ENCODE results near the gene THADA.
A peak's percentile ranks its signal among the peaks of the same experiment; 100 is the strongest.

Gene THADA

GRCh38 chr2:43319541-43319940 lies 276.3 kb downstream of the THADA start:
- Histone ChIP-seq H3K4me3 (no peak overlapping the region), H3K4me1 (peaks cover 0 to 28% (median 11%) of the 10 kb centered on the region in 10 experiments; a peak in 15 of 20 replicates), H4K20me1 (no peaks in the 10 kb centered on the region), H3K9me3 (replicated peaks in 1 of 11) (peaks cover 0 to 3% (median 0%) of the 10 kb centered on the region in 11 experiments; a peak in 2 of 22 replicates), H3K36me3 (peaks cover 14 to 44% (median 33%) of the 10 kb centered on the region in 11 experiments; a peak in 20 of 22 replicates), H3K9ac (no peak overlapping the region), H3K4me2 (no peak overlapping the region), H3K27me3 (no peaks in the 10 kb centered on the region), H3K27ac (no peak overlapping the region)
- TF ChIP-seq Cebpa-rat (IDR thresholded peaks at IDR 0.05) = no peak

GRCh38 chr2:43318791-43319190 lies 277.0 kb downstream of the THADA start:
- H3K4me1 ChIP-seq = peaks cover under 1 to 28% (median 13%) of the 10 kb centered on the region in 10 experiments; a peak in 18 of 20 replicates
- peaks cover 14 to 41% (median 30%) of the 10 kb centered on the region in 11 experiments; a peak in 20 of 22 replicates for H3K36me3 ChIP-seq
- no peak overlapping the region for H3K4me3 ChIP-seq
- no peak overlapping the region for H3K27ac ChIP-seq
- no peaks in the 10 kb centered on the region for H4K20me1 ChIP-seq
- no peaks in the 10 kb centered on the region for H3K9me3 ChIP-seq (replicated peaks in 1 of 11)
- no peaks in the 10 kb centered on the region for H3K27me3 ChIP-seq
- no peak overlapping the region for H3K9ac ChIP-seq
- TF ChIP-seq Cebpa-rat (IDR thresholded peaks at IDR 0.05) = no peak
- H3K4me2 ChIP-seq = no peak overlapping the region

- H3K27ac ChIP-seq = no peak overlapping the region
- H3K9me3 ChIP-seq (replicated peaks in 1 of 11) = no peaks in the 10 kb centered on the region
- peaks cover 14 to 41% (median 30%) of the 10 kb centered on the region in 11 experiments; a peak in 20 of 22 replicates for H3K36me3 ChIP-seq
- no peak overlapping the region for H3K4me3 ChIP-seq
- H4K20me1 ChIP-seq = no peaks in the 10 kb centered on the region
- H3K4me1 ChIP-seq = peaks cover 12 to 35% (median 24%) of the 10 kb centered on the region in 10 experiments; a peak in 19 of 20 replicates
- H3K9ac ChIP-seq = no peak overlapping the region
- H3K27me3 ChIP-seq = no peaks in the 10 kb centered on the region
- H3K4me2 ChIP-seq = no peak overlapping the region
- TF ChIP-seq Cebpa-rat (IDR thresholded peaks at IDR 0.05) = no peak
Measured at GRCh38 chr2:43317680-43318079, 278.2 kb downstream of the THADA start.

- no peak overlapping the region for H3K4me3 ChIP-seq
- no peak for TF ChIP-seq Cebpa-rat (IDR thresholded peaks at IDR 0.05)
- H4K20me1 ChIP-seq = no peaks in the 10 kb centered on the region
- no peaks in the 10 kb centered on the region for H3K9me3 ChIP-seq (replicated peaks in 1 of 11)
- peaks cover 14 to 41% (median 30%) of the 10 kb centered on the region in 11 experiments; a peak in 20 of 22 replicates for H3K36me3 ChIP-seq
- peaks cover 16 to 39% (median 29%) of the 10 kb centered on the region in 10 experiments; a peak in 19 of 20 replicates for H3K4me1 ChIP-seq
- no peak overlapping the region for H3K9ac ChIP-seq
- H3K27me3 ChIP-seq = no peaks in the 10 kb centered on the region
- H3K4me2 ChIP-seq = no peak overlapping the region
- H3K27ac ChIP-seq = no peak overlapping the region
Measured at GRCh38 chr2:43317194-43317593, 278.6 kb downstream of the THADA start.

- Histone ChIP-seq H3K4me2 (peak overlapping the region in 7 of 11 experiments; percentile 8 to 67 (median 53); a peak in 10 of 22 replicates), H3K9me3 (replicated peaks in 1 of 11) (no peaks in the 10 kb centered on the region), H3K27me3 (no peaks in the 10 kb centered on the region), H3K27ac (peak overlapping the region in 2 of 11 experiments; percentile 4 to 37; a peak in 1 of 22 replicates), H3K4me3 (no peak overlapping the region), H3K9ac (no peak overlapping the region), H3K4me1 (peaks cover 18 to 57% (median 34%) of the 10 kb centered on the region in 10 experiments; a peak in 19 of 20 replicates), H3K36me3 (peaks cover 9 to 36% (median 18%) of the 10 kb centered on the region in 11 experiments; a peak in 19 of 22 replicates), H4K20me1 (no peaks in the 10 kb centered on the region)
- no peak for TF ChIP-seq Cebpa-rat (IDR thresholded peaks at IDR 0.05)
Measured at GRCh38 chr2:43315482-43315881, 280.4 kb downstream of the THADA start.

GRCh38 chr2:43314299-43314927 lies 281.4 kb downstream of the THADA start:
- H3K27me3 ChIP-seq = no peaks in the 10 kb centered on the region
- H3K4me3 ChIP-seq = no peak overlapping the region
- no peak overlapping the region; a peak in 1 of 22 replicates for H3K27ac ChIP-seq
- H3K9me3 ChIP-seq (replicated peaks in 1 of 11) = peaks cover 0 to 3% (median 0%) of the 10 kb centered on the region in 11 experiments; a peak in 2 of 22 replicates
- no peak overlapping the region for H3K9ac ChIP-seq
- no peak for TF ChIP-seq Cebpa-rat (IDR thresholded peaks at IDR 0.05)
- H3K4me1 ChIP-seq = peaks cover 18 to 59% (median 34%) of the 10 kb centered on the region in 10 experiments; a peak in 19 of 20 replicates
- H3K4me2 ChIP-seq = peak overlapping the region in 1 of 11 experiments; percentile 78; a peak in 1 of 22 replicates
- no peaks in the 10 kb centered on the region for H4K20me1 ChIP-seq
- peaks cover 3 to 25% (median 11%) of the 10 kb centered on the region in 11 experiments; a peak in 17 of 22 replicates for H3K36me3 ChIP-seq

GRCh38 chr2:43313642-43314017 lies 282.2 kb downstream of the THADA start:
- H3K27me3 ChIP-seq = no peaks in the 10 kb centered on the region
- H3K27ac ChIP-seq = peak overlapping the region in 8 of 11 experiments; percentile 7 to 53 (median 32); a peak in 11 of 22 replicates
- H3K4me1 ChIP-seq = peaks cover 18 to 59% (median 34%) of the 10 kb centered on the region in 10 experiments; a peak in 19 of 20 replicates
- H3K4me3 ChIP-seq = no peak overlapping the region
- TF ChIP-seq Cebpa-rat (IDR thresholded peaks at IDR 0.05) = no peak
- peak overlapping the region; percentile 20 to 83 (median 67); a peak in 20 of 22 replicates for H3K4me2 ChIP-seq
- H3K9ac ChIP-seq = peak overlapping the region in 3 of 11 experiments; percentile 16 to 20 (median 17); a peak in 3 of 22 replicates
- no peaks in the 10 kb centered on the region for H4K20me1 ChIP-seq
- peaks cover 0 to 7% (median 0%) of the 10 kb centered on the region in 11 experiments; a peak in 2 of 22 replicates for H3K9me3 ChIP-seq (replicated peaks in 1 of 11)
- H3K36me3 ChIP-seq = peaks cover 0 to 17% (median 8%) of the 10 kb centered on the region in 11 experiments; a peak in 5 of 22 replicates

- Histone ChIP-seq H3K27ac (peak overlapping the region in 9 of 11 experiments; percentile 7 to 61 (median 36); a peak in 12 of 22 replicates), H3K36me3 (peaks cover 0 to 17% (median 7%) of the 10 kb centered on the region in 11 experiments; a peak in 3 of 22 replicates), H3K27me3 (no peaks in the 10 kb centered on the region), H3K4me3 (no peak overlapping the region), H3K9ac (peak overlapping the region in 3 of 11 experiments; percentile 16 to 34 (median 20); a peak in 4 of 22 replicates), H3K4me2 (peak overlapping the region; percentile 20 to 83 (median 67); a peak in 21 of 22 replicates), H4K20me1 (no peaks in the 10 kb centered on the region), H3K9me3 (replicated peaks in 1 of 11) (peaks cover 0 to 8% (median 0%) of the 10 kb centered on the region in 11 experiments; a peak in 4 of 22 replicates), H3K4me1 (peaks cover 18 to 59% (median 34%) of the 10 kb centered on the region in 10 experiments; a peak in 19 of 20 replicates)
- TF ChIP-seq Cebpa-rat (IDR thresholded peaks at IDR 0.05) = no peak
Measured at GRCh38 chr2:43312755-43313641, 282.8 kb downstream of the THADA start.
